Muscle of leg (tissue), 11 donors: ENCODE measurements around the gene PURA. TPM values are rescaled to one million over a fixed set of nuclear protein-coding genes. Genes with fewer than 3 reads are reported as not detected.

Experiments used
- DNase-seq: peaks from one replicate; pipeline ENCODE4 v3.0.0; 2013
- H3K27ac ChIP-seq: one replicate; pipeline ENCODE4 v1.5.1; 2013; ENCODE audit warnings: mild to moderate bottlenecking, low read length, control low read depth
- H3K27me3 ChIP-seq: one replicate; pipeline ENCODE4 v1.6.1; 2013; ENCODE audit warnings: low read length; ENCODE audit not compliant: control insufficient read depth, insufficient read depth
- H3K36me3 ChIP-seq: one replicate; pipeline ENCODE4 v1.6.1; 2013; ENCODE audit warnings: low read length; ENCODE audit not compliant: control insufficient read depth, insufficient read depth
- H3K4me1 ChIP-seq: one replicate; pipeline ENCODE4 v1.6.1; 2013; ENCODE audit warnings: low read length; ENCODE audit not compliant: control insufficient read depth, insufficient read depth
- H3K4me3 ChIP-seq: one replicate; pipeline ENCODE4 v1.5.1; 2013; ENCODE audit warnings: low read length, control low read depth
- H3K9me3 ChIP-seq: replicated peaks from 2 replicates; pipeline ENCODE4 v1.6.1; 2013; ENCODE audit warnings: low read depth, low read length; ENCODE audit not compliant: control insufficient read depth
- WGBS: methylation state at CpG from one replicate; pipeline ENCODE4 v1.1.5; 2013; ENCODE audit warnings: missing lambda C conversion rate; ENCODE audit not compliant: insufficient coverage; 5-methylcytosine and 5-hydroxymethylcytosine counted together
- polyA plus RNA-seq, 8 donors: library from polyadenylated mRNA; unstranded; fragments of 120-200 nt; gene quantifications; one replicate each; pipeline versions ENCODE4 v1.2.1 to v1.2.3, GENCODE V29; 2013; ENCODE audit warnings: inconsistent platforms in 1 of 8, low replicate concordance in 1 of 8; ENCODE audit not compliant: insufficient read length in 8 of 8, insufficient read depth in 1 of 8
- total RNA-seq: library from RNA; stranded (reverse); fragments of 120-200 nt; gene quantifications from one replicate; pipeline ENCODE4 v1.2.4, GENCODE V29; 2013

PURA gene
- total and polyA plus RNA-seq, 9 donors: 5.9 to 12.5 (median 8.2) TPM

GRCh38 chr5:140090251-140090650 lies 23.7 kb upstream of the PURA start:
- no peak overlapping the region for H3K27ac ChIP-seq
- no peaks in the 10 kb centered on the region for H3K4me1 ChIP-seq
- H3K36me3 ChIP-seq: no peaks in the 10 kb centered on the region
- no peak for DNase-seq
- peaks cover 7% of the 10 kb centered on the region for H3K9me3 ChIP-seq
- H3K4me3 ChIP-seq: no peak overlapping the region
- no CpG with 5 or more reads among the region's 1 CpG for WGBS
- H3K27me3 ChIP-seq: no peaks in the 10 kb centered on the region

- Histone ChIP-seq H3K4me3 (no peak overlapping the region), H3K27me3 (peaks cover 2% of the 10 kb centered on the region), H3K4me1 (no peaks in the 10 kb centered on the region), H3K36me3 (no peaks in the 10 kb centered on the region), H3K9me3 (peaks cover 7% of the 10 kb centered on the region), H3K27ac (no peak overlapping the region)
- DNase-seq: no peak
- no CpG with 5 or more reads among the region's 1 CpG for WGBS
Measured at GRCh38 chr5:140093179-140093578, 20.7 kb upstream of the PURA start.

- Histone ChIP-seq H3K36me3 (no peaks in the 10 kb centered on the region), H3K27me3 (peaks cover 3% of the 10 kb centered on the region), H3K9me3 (peaks cover 7% of the 10 kb centered on the region), H3K4me1 (no peaks in the 10 kb centered on the region), H3K27ac (no peak overlapping the region), H3K4me3 (no peak overlapping the region)
- no peak for DNase-seq
- 71% methylated on average over 1 of the region's 1 CpG for WGBS
Measured at GRCh38 chr5:140093866-140094265, 20.0 kb upstream of the PURA start.

GRCh38 chr5:140094889-140095288 lies 19.0 kb upstream of the PURA start:
- no peak overlapping the region for H3K27ac ChIP-seq
- no peak overlapping the region for H3K4me3 ChIP-seq

GRCh38 chr5:140101179-140101578 lies 12.7 kb upstream of the PURA start:
- Histone ChIP-seq H3K4me3 (no peak overlapping the region), H3K9me3 (no peaks in the 10 kb centered on the region), H3K4me1 (no peaks in the 10 kb centered on the region), H3K27me3 (peaks cover 7% of the 10 kb centered on the region), H3K36me3 (no peaks in the 10 kb centered on the region), H3K27ac (no peak overlapping the region)
- no CpG with 5 or more reads among the region's 1 CpG for WGBS
- DNase-seq: no peak

More at GRCh38 chr5:140094889-140095288, 19.0 kb upstream of the PURA start:
- no peaks in the 10 kb centered on the region for H3K4me1 ChIP-seq
- H3K27me3 ChIP-seq: peaks cover 7% of the 10 kb centered on the region
- H3K36me3 ChIP-seq: no peaks in the 10 kb centered on the region
- no peak for DNase-seq
- peaks cover 7% of the 10 kb centered on the region for H3K9me3 ChIP-seq

GRCh38 chr5:140103154-140103553 lies 10.8 kb upstream of the PURA start:
- no CpG with 5 or more reads among the region's 1 CpG for WGBS
- DNase-seq: no peak
- Histone ChIP-seq H3K9me3 (no peaks in the 10 kb centered on the region), H3K27me3 (peaks cover 14% of the 10 kb centered on the region), H3K36me3 (no peaks in the 10 kb centered on the region), H3K4me3 (no peak overlapping the region), H3K4me1 (peaks cover 6% of the 10 kb centered on the region), H3K27ac (no peak overlapping the region)

- no peak for DNase-seq
- H3K4me3 ChIP-seq: no peak overlapping the region
- no CpG with 5 or more reads among the region's 1 CpG for WGBS
- H3K9me3 ChIP-seq: no peaks in the 10 kb centered on the region
- H3K27ac ChIP-seq: no peak overlapping the region
- peaks cover 20% of the 10 kb centered on the region for H3K27me3 ChIP-seq
- no peaks in the 10 kb centered on the region for H3K36me3 ChIP-seq
- H3K4me1 ChIP-seq: peaks cover 16% of the 10 kb centered on the region
Measured at GRCh38 chr5:140104100-140104499, 9.8 kb upstream of the PURA start.

GRCh38 chr5:140106101-140106500 lies 7.8 kb upstream of the PURA start:
- no peaks in the 10 kb centered on the region for H3K36me3 ChIP-seq
- H3K9me3 ChIP-seq: no peaks in the 10 kb centered on the region
- H3K4me1 ChIP-seq: peaks cover 17% of the 10 kb centered on the region
- H3K27ac ChIP-seq: no peak overlapping the region
- WGBS: no CpG with 5 or more reads among the region's 5 CpGs
- DNase-seq: peak; percentile 7
- peaks cover 22% of the 10 kb centered on the region for H3K27me3 ChIP-seq
- no peak overlapping the region for H3K4me3 ChIP-seq

GRCh38 chr5:140106805-140107311 lies 7.1 kb upstream of the PURA start:
- Histone ChIP-seq H3K36me3 (no peaks in the 10 kb centered on the region), H3K4me3 (peak overlapping the region; percentile 69), H3K27ac (peak overlapping the region; percentile 93), H3K9me3 (no peaks in the 10 kb centered on the region), H3K4me1 (peaks cover 17% of the 10 kb centered on the region), H3K27me3 (peaks cover 29% of the 10 kb centered on the region)
- WGBS: 42% methylated on average over 13 of the region's 16 CpGs
- DNase-seq: no peak

- peak overlapping the region; percentile 69 for H3K4me3 ChIP-seq
- peaks cover 34% of the 10 kb centered on the region for H3K27me3 ChIP-seq
- peak overlapping the region; percentile 93 for H3K27ac ChIP-seq
- peaks cover 17% of the 10 kb centered on the region for H3K4me1 ChIP-seq
- 1% methylated on average over 73 of the region's 88 CpGs for WGBS
- peak; percentile 97 for DNase-seq
- H3K9me3 ChIP-seq: no peaks in the 10 kb centered on the region
- no peaks in the 10 kb centered on the region for H3K36me3 ChIP-seq
Measured at GRCh38 chr5:140107312-140108092, 6.4 kb upstream of the PURA start.
